GM18907 (cell line): ENCODE results near the gene IGFL2.
"Not testable (repeated sequence)": the region's sequence is repeated elsewhere in the genome, so short reads cannot be mapped to it uniquely, and the experiment has no call there.

ENCODE experiments used
- ATAC-seq: cut with Tn5 transposase; IDR thresholded peaks from one replicate; pipeline ENCODE4 v1.9.1; 2021; ENCODE audit warnings: mild to moderate bottlenecking, moderate library complexity; ENCODE audit not compliant: unreplicated experiment

Gene IGFL2

GRCh38 chr19:46141421-46141820 lies 6.6 kb upstream of the IGFL2 start:
- ATAC-seq, result no peak

- no peak for ATAC-seq
These were observed 5.7 kb upstream of the IGFL2 start for GRCh38 chr19:46142294-46142693.

GRCh38 chr19:46144756-46145155 lies 3.3 kb upstream of the IGFL2 start:
- no peak for ATAC-seq

DNA sequence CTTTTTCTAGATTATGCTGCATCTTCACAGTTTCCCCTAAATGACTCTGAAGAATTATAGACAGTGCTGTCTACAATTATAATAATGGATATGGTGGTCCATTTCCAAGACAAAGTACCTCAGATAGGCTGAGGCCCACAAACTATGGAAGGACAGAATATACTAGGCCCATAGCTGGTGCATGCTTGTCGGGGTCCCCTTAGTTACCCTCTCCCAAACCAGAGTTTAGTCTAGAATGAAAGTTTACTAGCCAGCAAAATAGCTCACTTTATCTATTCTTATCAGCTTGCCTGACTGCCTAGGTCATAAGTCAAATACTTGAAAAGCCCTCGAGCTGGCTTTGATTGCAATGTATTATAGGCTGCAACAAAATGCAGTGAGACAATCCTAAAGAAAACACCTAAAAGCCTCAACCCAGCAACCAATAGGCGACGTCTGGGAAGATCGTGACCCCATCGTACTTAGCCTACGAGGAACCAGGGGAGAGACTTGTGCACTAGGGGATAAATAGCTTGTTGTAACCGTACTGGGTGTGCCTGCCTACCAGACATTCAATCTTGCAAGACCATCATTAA lies 785 bp upstream of the IGFL2 start:
- ATAC-seq, result no peak

GRCh38 chr19:46150606-46151005 lies 2.6 kb downstream of the IGFL2 start:
- no peak for ATAC-seq

DNA sequence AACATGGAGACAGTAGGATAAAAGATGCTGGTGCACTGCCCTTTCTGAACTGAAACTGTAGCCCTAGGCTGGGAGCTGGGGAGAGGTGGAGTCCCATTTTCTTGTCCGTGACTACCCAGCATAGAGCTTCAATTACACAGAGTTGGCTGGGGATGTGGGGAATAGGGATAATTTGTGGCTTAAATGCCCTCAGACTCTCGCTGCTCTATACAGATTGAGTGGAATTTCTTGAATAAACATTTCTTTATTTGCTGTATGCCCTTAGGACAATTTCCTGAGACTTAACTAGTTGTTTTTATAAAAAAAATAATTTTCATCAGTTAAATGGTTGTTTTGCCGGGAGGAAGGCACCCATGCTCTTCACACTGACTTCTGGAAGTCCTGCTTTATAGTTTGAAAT lies 7.2 kb downstream of the IGFL2 start:
- no peak for ATAC-seq

- ATAC-seq, result no peak
These were observed 11.6 kb downstream of the IGFL2 start for GRCh38 chr19:46159418-46160232.

- no peak for ATAC-seq
These were observed 12.3 kb downstream of the IGFL2 start for GRCh38 chr19:46160233-46160775.

DNA sequence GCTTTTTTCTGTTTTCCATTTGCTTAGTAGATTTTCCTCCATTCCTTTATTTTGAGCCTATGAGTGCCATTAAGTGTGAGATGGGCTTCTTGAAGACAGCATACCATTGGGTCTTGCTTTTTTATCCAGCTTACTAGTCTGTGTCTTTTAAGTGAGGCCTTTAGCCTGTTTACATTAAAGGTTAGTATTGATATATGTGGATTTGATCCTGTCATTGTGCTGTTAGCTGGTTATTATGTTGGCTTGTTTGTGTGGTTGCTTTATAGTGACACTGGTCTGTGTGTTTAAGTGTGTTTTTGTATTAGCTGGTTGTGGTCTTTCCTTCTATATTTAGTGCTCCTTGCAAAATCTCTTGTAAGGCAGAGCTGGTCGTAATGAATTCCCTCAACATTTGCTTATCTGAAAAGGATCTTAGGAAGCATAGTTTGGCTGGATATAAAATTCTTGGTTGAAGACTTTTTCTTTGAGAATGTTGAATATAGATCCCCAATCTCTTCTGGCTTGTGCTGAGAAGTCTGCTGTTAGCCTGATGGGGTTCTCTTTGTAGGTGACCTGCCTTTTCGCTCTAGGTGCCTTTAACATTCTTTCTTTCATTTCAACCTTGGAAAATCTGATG lies 13.7 kb downstream of the IGFL2 start:
- not testable (repeated sequence) for ATAC-seq

DNA sequence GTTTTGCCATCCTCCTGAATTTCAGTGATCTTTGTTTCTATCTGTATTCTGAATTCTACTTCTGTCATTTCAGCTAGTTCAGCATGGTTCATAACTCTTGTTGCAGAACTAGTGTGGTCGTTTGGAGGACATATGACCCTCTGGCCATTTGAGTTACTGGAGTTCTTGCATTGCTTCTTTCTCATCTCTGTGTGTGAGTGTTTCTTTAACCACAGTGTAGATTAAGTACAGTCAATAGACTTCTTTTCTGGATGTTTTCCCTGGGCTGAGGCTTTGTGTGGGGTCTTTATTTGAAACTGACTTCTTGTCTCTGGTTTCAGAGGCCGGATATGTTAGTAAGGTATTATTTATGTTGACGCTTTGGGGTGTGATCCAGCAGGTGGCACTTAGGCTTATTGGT lies 14.7 kb downstream of the IGFL2 start:
- ATAC-seq, result no peak

- ATAC-seq, result no peak
These were observed 25.9 kb downstream of the IGFL2 start for GRCh38 chr19:46173886-46174480.

- no peak for ATAC-seq
These were observed 28.2 kb downstream of the IGFL2 start for GRCh38 chr19:46176116-46176860.

GRCh38 chr19:46179076-46179759 lies 31.2 kb downstream of the IGFL2 start:
- ATAC-seq, result no peak

GRCh38 chr19:46180701-46181387 lies 32.8 kb downstream of the IGFL2 start:
- ATAC-seq, result no peak

- ATAC-seq, result no peak
These were observed 33.3 kb downstream of the IGFL2 start for GRCh38 chr19:46181388-46181779.

GRCh38 chr19:46182476-46182875 lies 34.4 kb downstream of the IGFL2 start:
- ATAC-seq, result no peak

DNA sequence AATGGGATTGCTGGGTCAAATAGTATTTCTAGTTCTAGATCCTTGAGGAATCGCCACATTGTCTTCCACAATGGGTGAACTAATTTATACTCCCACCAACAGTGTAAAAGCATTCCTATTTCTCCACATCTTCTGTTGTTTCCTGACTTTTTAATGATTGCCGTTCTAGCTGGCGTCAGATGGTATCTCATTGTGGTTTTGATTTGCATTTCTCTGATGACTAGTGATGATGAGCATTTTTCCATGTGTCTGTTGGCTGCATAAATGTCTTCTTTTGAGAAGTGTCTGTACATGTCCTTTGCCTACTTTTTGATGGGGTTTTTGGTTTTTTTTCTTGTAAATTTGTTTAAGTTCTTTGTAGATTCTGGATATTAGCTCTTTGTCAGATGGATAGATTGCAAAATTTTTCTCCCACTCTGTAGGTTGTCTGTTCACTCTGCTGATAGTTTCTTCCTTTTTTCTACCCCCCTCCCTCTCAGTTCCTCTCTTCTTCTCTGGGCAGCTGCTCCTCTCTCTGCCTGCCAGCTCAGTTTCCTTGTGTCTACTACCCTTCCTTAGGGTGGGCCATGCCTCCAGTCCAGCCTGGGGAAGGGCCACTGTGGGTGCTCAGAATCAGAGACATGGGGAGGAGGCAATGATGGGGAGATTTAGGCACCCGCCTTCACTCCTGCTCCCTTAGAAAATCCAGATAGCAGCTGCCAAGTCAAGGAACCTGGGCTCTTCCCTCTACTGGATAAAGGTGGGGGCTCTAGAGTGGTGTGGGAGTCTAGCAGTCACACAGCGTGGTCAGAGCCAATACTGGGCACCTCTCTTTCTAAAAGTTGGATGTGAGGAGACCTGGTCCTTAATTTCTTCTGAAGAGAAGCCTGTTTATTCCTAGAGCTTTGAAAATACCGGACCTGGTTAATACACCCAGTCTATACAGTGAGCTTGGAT lies 37.0 kb downstream of the IGFL2 start:
- not testable (repeated sequence) for ATAC-seq

- no peak for ATAC-seq
These were observed 38.2 kb downstream of the IGFL2 start for GRCh38 chr19:46186101-46186716.
